HG02973 (cell line): ENCODE results near the gene RHEX.
"Not testable (repeated sequence)": the region's sequence is repeated elsewhere in the genome, so short reads cannot be mapped to it uniquely, and the experiment has no call there.

Source experiments
- ATAC-seq: cut with Tn5 transposase; IDR thresholded peaks from one replicate; pipeline ENCODE4 v1.9.1; 2021; ENCODE audit warnings: moderate library complexity; ENCODE audit not compliant: unreplicated experiment

The RHEX gene, protein sequence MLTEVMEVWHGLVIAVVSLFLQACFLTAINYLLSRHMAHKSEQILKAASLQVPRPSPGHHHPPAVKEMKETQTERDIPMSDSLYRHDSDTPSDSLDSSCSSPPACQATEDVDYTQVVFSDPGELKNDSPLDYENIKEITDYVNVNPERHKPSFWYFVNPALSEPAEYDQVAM

DNA sequence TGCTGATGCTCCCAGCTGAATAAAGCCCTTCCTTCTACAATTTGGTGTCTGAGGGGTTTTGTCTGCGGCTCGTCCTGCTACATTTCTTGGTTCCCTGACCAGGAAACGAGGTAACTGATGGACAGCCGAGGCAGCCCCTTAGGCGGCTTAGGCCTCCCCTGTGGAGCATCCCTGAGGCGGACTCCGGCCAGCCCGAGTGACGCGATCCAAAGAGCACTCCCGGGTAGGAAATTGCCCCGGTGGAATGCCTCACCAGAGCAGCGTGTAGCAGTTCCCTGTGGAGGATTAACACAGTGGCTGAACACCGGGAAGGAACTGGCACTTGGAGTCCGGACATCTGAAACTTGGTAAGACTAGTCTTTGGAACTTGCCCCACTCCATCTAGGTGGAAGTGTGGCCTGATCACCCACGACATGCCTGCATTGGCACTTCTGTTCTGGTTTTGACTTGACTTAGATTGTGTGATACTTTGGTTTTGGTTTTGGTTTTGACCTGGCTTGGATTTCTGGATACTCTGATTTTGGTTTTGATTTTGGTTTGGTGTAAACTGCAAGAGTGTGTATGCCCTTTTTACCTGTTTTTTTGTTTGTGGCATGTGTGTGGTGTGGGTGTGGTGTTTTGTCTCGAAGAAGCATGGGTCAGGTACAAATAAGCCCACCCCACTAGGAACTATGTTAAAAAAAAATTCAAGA lies at the start of gene RHEX:
RHEX (plus strand) TSS at position 255 of the 692 bp plus-strand sequence. CDS start 44,656 bp downstream, outside the sequence.
- not testable (repeated sequence) for ATAC-seq

DNA sequence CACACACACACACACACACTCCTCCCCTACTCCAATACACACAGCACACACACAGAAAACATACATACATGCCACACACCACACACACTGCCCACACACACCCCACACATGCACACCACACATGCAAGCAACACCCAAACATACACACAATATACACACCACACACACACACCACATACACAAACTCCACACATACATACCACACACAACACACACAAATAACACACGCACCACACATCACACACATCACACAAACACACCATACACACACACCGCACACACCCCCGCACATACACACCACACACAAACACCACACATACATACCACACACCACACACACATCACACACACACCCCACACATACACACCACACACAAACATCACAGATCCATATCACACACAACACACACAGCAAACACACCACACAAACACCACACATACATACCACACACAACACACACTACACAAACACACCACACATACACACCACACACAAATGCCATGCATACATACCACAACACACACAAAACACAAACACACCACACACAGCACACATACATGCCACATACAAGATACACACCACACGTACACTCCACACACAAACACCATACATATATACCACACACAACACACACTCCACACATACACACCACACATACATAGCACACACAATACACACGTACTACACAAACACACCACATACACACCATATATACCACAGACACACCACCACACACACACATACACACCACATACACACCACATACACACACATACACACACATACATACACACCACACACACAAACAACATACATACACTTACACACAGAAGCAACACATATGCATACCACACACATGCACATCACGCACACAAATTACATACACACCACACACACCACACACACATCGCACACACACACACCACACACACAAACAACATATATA lies 48.8 kb upstream of the RHEX start:
- ATAC-seq = no peak

DNA sequence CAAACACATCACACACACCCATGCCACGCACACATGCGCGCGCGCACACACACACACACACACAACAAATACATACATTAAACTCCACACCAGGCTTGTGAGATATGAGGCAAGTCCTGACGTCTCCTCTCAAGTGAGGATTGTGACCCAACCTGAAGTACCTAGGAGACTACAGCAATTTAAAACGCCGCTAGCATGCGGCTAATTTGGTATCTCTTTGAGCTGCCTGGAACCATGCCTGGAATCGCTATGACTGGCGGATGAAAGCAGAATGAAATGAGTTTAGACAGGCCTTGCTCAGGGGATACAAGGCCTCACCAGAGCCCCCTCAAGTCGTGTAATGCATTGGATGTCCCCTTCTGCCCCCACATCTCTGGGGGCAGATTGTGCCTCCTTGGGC lies 48.1 kb upstream of the RHEX start:
- no peak for ATAC-seq

DNA sequence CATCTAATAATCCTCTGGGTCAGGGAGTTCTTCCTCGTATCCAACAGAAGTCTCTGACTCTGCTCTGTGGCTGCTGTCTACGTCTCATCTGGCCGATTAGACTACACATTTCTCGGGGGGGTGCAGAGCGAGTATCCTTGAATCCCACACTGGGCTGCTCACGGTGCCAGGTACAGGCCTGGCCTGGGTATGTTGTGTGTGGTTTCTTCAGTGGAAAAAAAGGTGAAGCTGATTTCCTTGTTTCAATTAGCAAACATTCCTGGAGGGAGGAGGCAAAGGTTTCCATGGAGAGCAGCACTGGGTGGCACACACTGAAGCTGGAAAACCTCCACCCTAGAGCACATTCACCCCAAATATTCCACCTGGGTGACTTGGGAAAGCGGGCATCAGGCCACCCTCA lies 47.7 kb upstream of the RHEX start:
- no peak for ATAC-seq

DNA sequence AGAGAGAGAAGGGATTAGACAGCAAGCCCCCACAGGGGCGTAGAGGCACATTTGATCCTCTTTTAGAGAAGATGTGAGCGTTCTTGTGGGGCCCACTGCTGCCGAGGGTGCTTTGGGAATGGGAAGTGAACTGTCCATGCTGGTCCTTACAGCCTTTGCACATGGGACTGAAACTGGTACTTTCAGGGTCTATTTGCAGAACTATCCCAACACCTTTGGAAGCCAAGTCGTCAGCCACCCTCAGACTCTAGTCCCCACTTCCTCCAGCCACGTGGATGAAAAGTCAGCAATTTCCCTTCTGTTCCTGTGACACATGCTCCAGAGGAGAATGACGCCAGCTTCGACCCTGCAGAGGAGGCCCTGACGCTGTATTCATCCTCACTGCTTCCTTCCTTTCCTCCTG lies 47.2 kb upstream of the RHEX start:
- ATAC-seq = no peak

DNA sequence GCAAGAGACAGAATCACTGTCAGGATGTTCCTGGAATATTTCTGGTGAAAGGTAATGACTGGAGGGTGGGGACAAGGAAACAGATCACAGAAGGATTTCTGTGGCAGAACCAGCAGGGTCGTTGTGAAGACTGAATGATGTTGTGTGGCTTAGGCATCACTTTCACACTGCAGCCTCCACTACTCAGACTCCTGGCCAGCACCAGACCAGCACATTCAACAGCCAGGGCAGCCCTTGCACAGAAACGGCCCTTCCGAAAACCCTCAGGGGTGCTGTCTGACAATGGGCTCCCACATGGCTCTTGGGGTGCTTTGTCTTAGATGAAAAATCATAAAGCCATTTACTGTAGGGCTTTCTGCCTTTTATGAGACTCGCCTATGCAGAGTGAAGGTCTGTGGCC lies 46.0 kb upstream of the RHEX start:
- no peak for ATAC-seq

DNA sequence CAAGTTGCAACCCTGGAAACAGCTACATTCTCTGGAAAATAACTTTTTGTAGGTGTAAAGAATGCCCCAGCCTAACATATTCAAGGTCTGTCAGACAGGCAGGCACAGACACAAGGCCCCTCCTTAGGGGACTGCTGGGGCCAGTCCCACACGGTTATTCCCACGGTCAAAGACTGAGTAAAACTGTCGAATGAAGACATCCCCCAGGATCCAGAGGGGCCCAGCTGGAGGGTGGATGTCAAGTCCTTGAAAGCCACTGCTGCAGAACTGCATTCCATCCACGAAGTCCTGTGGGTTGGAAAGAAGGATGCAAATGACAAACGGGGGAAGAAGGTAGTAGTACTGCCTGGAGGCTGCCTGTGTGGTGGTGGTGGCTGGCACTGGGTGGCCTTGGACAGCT lies 42.9 kb upstream of the RHEX start:
- no peak for ATAC-seq

DNA sequence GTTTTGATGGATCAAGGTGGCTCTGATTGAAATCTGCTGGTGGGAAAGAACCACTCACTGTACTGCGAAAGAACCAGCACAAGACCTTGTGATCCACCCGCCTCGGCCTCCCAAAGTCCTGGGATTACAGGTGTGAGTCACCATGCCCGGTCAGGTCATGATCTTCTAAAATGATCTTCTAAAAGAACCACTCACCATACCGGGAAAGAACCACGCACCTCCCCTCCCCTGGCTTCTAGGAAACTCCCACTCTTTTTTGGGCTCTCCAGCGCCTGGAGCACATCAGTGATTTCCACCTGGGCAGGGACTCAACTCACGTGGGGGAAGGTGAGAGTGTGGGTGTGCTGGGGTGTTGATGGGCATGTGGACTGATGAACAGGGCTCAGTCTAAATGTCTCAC lies 41.9 kb upstream of the RHEX start:
- ATAC-seq = no peak

DNA sequence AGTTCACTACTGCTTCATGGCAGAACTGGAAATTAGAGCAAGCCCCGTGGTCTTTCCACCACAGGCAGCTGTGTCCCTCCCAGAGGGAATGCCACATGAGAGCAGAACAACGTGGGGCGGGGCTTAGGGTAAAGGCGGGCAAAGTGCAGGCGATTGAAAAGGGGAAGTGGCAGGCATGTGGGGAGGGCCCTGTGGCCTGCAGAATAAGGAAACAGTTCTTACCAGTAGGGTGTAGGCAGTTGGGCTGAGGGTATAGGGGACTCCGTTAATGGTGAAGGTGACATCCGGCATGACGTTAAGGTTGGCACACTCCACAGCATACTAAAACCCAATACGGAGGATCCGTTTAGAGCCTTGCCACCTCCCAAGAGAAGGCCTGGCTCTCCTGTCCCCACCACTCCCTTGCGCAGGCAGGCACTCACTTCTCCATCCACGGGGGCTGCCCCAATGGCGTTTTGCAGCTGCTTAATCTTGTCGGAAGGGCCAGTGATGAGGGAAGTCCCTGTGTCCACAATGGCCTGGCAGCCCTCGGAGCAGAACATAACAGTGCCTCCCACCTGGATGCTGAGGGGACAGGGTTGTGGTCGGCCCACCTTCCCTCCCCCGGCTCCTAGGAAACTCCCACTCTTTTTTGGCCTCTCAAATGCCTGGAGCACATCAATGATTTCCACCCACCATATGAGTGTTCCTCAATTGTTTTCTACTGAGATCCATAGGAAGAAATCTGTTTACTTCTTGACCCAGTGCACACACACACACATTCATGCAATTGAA lies 40.7 kb upstream of the RHEX start:
- ATAC-seq = peak; percentile 75

DNA sequence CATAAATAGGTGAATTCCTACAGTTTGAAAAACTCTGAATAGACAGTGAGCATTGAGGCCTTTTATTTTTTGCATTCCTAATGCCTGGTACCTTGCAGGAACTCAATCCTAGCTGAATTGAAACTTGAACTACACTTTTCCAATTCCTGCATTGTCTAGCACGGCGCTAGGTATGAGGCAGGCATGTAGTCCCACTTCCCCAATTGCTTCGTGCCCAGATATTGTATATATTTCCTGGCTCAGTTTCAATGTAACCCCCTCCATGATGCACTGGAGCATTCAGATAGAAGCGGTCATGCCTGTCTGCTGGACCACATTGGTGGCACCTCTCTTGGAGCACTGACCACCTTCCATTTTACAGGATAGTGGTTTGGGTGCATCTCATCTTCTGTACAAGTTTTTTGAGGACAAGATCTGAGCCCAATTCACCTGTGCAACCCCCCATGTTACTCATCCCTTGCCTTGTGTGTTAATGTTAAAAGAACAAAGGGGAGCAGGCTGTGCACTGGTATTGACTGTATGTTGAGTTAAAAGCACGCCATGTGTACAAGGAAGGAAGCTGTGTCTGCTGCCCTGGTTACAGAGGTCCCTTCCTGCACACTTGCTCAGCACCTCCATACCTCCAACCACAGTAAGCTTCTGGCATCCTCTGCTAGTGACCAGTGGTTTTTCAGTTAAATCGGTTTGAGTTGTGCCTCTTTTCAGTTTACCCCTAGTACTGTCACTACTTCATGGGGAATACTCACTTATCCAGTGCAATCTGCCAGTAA lies 39.8 kb upstream of the RHEX start:
- no peak for ATAC-seq

DNA sequence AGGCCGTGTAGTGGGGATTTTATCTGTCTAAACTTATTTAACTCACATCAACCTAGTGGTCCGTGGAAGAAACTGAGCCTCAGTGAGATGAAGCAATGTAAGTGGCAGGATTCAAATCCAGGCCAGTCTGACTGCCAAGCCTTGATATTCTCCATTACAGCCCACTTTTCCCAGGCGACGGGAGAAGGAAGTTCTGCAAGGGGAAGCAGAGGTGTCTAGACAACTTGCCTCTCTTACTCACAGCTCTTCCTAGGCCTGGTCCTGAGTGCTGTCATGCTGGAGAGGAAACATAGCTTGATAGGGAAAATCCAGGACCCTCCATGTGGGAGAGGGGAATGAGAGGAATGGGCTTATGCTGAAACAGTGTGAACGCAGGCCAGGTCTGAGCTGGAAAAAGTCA lies 38.4 kb upstream of the RHEX start:
- no peak for ATAC-seq

DNA sequence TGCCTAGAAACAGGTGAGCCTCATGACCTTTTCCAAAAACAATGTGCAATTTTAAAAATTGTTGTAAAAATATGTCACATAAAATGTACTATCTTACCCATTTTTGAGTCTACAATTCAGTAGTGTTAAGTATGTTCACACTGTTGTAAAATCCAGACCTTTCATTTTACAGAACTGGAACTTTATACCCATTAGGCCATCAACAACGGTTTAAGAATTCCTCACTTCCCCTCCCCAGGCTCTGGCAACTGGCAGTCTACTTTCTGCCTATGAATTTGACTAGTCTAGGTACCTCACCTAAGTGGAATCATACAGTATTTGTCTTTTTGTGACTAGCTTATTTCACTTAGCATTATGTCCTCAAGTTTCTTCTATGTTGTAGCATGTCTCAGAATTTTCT lies 37.9 kb upstream of the RHEX start:
- ATAC-seq = no peak

DNA sequence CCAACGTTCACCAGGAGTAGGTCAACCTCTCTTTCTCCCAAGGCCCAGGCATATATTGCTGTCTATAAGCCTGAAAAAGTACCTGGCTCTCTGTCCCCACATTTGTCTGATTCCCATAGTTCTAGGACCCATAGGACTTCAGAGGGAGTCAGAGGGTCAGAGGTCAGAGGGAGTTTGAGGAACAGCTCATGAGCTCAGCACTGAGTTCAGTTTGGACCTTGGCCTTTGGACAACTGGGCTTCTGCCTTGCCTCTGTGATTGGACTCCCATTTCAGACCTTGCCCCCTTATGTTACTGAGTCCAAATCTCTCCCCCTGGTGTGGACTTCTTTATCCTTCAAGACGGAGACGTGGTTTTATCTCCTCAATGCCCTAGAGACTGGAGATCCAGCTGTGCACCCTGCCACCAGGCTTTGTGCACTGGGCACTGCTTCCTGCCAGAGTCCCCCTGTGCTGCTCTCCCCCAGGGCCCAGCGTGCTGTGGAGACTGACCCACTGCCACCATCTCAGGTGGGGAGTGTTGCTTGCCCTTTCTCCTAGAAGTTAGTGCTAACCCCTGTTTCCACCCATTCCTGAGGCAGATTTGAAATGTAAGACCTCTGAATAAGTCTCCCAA lies 32.5 kb upstream of the RHEX start:
- ATAC-seq = no peak

DNA sequence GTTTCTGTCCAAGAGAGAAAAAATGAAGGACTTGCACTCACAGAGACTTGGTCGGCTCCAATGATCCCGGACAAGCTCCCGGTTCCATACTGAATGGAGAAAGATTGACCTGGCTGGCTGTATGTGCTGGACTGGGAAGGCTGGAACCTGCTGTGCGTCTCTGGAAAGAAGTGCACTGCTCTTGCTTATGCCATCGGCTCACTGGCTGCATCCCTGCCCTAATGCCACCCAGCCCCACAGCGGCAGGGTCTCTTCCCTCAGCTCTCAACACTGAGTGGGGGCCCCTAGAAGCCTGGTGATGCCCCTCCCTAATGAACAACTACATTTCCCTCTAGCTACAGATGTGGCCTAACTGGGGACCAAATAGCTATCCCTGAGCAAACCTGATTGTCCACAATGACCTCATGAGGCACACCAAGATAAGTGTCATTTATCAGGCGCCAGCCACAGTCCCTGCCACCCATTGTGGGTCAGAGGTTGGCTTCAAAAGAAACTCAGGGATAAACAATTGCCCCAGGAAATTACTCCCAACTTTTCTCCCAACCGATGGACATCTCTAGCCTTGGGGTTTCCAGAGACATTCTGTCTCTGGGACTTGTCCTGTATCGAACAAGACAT lies 31.9 kb upstream of the RHEX start:
- ATAC-seq = no peak

DNA sequence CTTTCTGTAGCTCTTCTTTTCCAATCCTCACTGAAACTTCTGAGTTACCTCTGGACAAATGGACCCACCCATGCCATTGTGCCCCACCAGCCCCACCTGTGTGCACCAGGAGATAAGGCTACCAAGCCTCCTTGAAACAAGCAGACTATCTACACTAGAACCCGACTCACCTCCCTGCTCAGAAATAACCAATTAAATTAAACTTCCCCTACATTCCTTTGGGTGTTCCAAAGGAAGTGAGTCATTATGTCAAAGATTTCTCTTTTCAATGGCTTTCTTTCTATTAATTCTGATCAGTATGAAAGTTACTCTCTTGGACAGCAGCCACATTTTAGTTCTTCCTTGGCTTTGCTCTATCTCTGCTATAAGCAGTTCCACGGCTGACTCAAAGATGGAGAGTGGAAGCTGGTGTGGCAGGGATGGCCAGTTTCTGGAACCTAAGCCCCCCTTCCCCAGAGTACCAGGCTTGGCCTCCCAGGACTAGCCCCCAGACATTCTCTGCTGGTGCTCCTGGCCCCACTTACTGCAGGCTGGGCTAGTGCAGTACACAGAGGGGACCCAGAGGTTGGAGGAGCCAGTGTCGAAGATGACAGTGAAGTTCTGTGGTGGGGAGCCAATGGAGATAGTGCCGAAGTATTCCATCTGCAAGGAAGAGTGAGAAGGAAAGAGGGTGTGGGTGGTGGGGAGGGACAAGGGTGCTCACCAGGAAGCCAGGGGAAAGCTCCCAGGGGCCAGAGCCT lies 31.2 kb upstream of the RHEX start:
- no peak for ATAC-seq

DNA sequence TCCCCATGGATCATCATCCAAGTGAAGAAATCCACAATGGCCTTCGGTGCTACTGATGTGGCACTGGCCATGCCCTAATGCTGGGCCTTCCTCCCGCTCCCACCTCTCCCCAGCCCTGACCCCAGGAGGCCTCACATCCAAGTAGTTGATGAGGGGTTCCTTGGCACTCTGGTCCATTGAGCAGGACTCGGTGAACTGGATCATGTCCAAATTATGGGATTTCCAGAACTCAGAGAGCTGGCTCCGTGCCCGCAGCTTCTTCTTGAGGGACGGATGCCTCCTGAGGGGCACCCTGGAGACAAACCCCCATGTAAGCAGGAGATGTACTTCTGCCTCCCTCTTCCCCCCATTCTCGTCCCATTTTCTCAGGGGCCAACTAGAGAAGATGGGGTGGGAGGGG lies 30.2 kb upstream of the RHEX start:
- ATAC-seq = no peak

DNA sequence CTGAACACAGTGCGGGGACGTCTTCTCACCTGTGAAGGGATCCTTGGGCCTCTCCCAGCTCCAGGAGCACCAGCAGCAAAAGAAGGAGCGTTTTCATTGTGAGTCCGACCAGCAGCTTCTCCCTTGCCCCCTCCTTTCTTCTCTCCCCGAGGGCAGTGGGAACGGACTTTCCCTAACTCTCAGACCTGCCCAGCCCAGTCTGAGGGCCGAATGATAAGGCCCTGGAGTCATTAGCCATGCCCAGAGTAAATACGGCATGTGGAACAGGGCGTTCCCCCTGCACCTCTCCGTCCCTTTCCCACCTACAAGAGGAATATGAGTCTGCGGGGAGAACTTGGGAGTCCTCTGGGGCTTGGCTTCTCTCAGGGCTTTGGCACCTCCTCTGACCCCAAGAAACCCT lies 29.3 kb upstream of the RHEX start, which contains the start of gene CTSE:
CTSE (minus strand) TSS at position 201 of the 400 bp plus-strand sequence; CDS start at position 97, 104 bp downstream.
- ATAC-seq = no peak

DNA sequence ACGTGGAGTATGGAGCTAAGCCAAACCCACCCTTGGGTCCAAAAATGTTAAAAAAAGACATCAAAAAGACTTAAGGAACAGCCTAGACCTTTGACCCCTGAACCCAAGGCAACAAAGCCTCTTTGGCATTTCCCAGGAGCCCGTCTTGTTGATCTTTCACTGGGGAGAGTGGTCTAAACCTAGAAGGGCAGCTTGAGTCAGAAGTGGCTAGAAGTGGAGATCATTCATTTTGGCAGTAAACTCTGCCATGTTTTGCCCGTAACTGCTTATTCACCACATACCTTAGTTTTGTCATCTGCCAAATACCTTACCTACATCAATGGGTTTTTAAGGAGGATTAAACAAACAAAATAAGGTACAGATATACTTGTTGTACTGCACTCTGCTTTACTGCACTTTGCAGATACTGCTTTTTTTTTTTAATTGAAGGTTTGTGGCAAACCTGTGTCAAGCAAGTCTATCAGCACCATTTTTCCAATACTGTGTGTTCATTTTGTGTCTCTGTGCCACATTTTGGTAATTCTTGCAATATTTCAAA lies 27.6 kb upstream of the RHEX start:
- ATAC-seq = no peak
